BLaER1 (cell line): ENCODE results near the gene HLA-DOA.

Experiments used
- H3K27ac ChIP-seq: shearing (Covaris generic); formaldehyde crosslinking; 2 replicates; pipeline ENCODE4 v1.8.1; 2022
- H3K27me3 ChIP-seq: shearing (Covaris generic); formaldehyde crosslinking; 2 replicates; pipeline ENCODE4 v1.8.1; 2022
- H3K36me3 ChIP-seq: shearing (Covaris generic); formaldehyde crosslinking; 2 replicates; pipeline ENCODE4 v1.8.1; 2022
- H3K4me1 ChIP-seq: shearing (Covaris generic); formaldehyde crosslinking; 2 replicates; pipeline ENCODE4 v1.8.1; 2022
- H3K4me2 ChIP-seq: shearing (Covaris generic); formaldehyde crosslinking; 2 replicates; pipeline ENCODE4 v1.8.1; 2022
- H3K4me3 ChIP-seq: shearing (Covaris generic); formaldehyde crosslinking; 2 replicates; pipeline ENCODE4 v1.8.1; 2022
- H3K9ac ChIP-seq: shearing (Covaris generic); formaldehyde crosslinking; 2 replicates; pipeline ENCODE4 v1.8.1; 2022
- H3K9me3 ChIP-seq: shearing (Covaris generic); formaldehyde crosslinking; 2 replicates; pipeline ENCODE4 v1.8.1; 2022
- H4K20me1 ChIP-seq: shearing (Covaris generic); formaldehyde crosslinking; 2 replicates; pipeline ENCODE4 v1.8.1; 2022
- Cebpa-rat ChIP-seq: shearing (Covaris generic); IDR thresholded peaks from 2 replicates; pipeline ENCODE4 v1.8.1; 2022

Gene HLA-DOA

GRCh38 chr6:32972353-32973143, 36.8 kb downstream of the HLA-DOA start:
- Histone ChIP-seq H3K4me3 (peak overlapping the region; percentile 100), H3K36me3 (peaks cover 53% of the 10 kb centered on the region), H3K4me1 (peaks cover 33% of the 10 kb centered on the region), H3K4me2 (peak overlapping the region; percentile 99), H3K27me3 (no peaks in the 10 kb centered on the region), H3K9me3 (no peaks in the 10 kb centered on the region; the same call in 1 of the 2 replicates), H3K9ac (peak overlapping the region; percentile 99), H3K27ac (peak overlapping the region; percentile 94), H4K20me1 (peaks cover 54% of the 10 kb centered on the region)
- TF ChIP-seq Cebpa-rat: no peak

- H3K27ac ChIP-seq: peak overlapping the region; percentile 100
- H3K9ac ChIP-seq: peak overlapping the region; percentile 99
- peak overlapping the region; percentile 100 for H3K4me3 ChIP-seq
- no peaks in the 10 kb centered on the region for H3K27me3 ChIP-seq
- TF ChIP-seq Cebpa-rat: no peak
- peaks cover 46% of the 10 kb centered on the region for H3K36me3 ChIP-seq
- peak overlapping the region; percentile 99 for H3K4me2 ChIP-seq
- H3K9me3 ChIP-seq: no peaks in the 10 kb centered on the region; the same call in 1 of the 2 replicates
- peaks cover 32% of the 10 kb centered on the region for H3K4me1 ChIP-seq
- H4K20me1 ChIP-seq: peaks cover 46% of the 10 kb centered on the region
Measured at GRCh38 chr6:32971581-32972352, 37.6 kb downstream of the HLA-DOA start.

- peak overlapping the region; percentile 87 for H3K4me3 ChIP-seq
- H3K27me3 ChIP-seq: no peaks in the 10 kb centered on the region
- peaks cover 41% of the 10 kb centered on the region for H4K20me1 ChIP-seq
- peak overlapping the region; percentile 100 for H3K27ac ChIP-seq
- no peak for TF ChIP-seq Cebpa-rat
- H3K4me2 ChIP-seq: peak overlapping the region; percentile 74
- H3K9ac ChIP-seq: peak overlapping the region; percentile 99
- H3K36me3 ChIP-seq: peaks cover 40% of the 10 kb centered on the region
- H3K4me1 ChIP-seq: peaks cover 32% of the 10 kb centered on the region
- H3K9me3 ChIP-seq: no peaks in the 10 kb centered on the region; the same call in 1 of the 2 replicates
Measured at GRCh38 chr6:32971242-32971580, 38.2 kb downstream of the HLA-DOA start.

GRCh38 chr6:32970413-32971241, 38.8 kb downstream of the HLA-DOA start:
- no peak for TF ChIP-seq Cebpa-rat
- H3K4me1 ChIP-seq: peaks cover 32% of the 10 kb centered on the region

GRCh38 chr6:32969685-32970412, 39.5 kb downstream of the HLA-DOA start:
- peak overlapping the region; percentile 87 for H3K4me2 ChIP-seq
- peak overlapping the region; percentile 100 for H3K27ac ChIP-seq
- H3K36me3 ChIP-seq: peaks cover 26% of the 10 kb centered on the region
- peaks cover 27% of the 10 kb centered on the region for H3K4me1 ChIP-seq
- no peak for TF ChIP-seq Cebpa-rat
- peak overlapping the region; percentile 87 for H3K4me3 ChIP-seq
- H3K27me3 ChIP-seq: no peaks in the 10 kb centered on the region
- H3K9me3 ChIP-seq: no peaks in the 10 kb centered on the region; the same call in 1 of the 2 replicates
- H4K20me1 ChIP-seq: peaks cover 27% of the 10 kb centered on the region
- peak overlapping the region; percentile 99 for H3K9ac ChIP-seq

More at GRCh38 chr6:32970413-32971241, 38.8 kb downstream of the HLA-DOA start:
- H3K9me3 ChIP-seq: no peaks in the 10 kb centered on the region; the same call in 1 of the 2 replicates
- peak overlapping the region; percentile 100 for H3K27ac ChIP-seq
- H3K4me2 ChIP-seq: peak overlapping the region; percentile 87
- H3K4me3 ChIP-seq: peak overlapping the region; percentile 87
- no peaks in the 10 kb centered on the region for H3K27me3 ChIP-seq
- H3K9ac ChIP-seq: peak overlapping the region; percentile 99
- peaks cover 35% of the 10 kb centered on the region for H4K20me1 ChIP-seq
- H3K36me3 ChIP-seq: peaks cover 34% of the 10 kb centered on the region

GRCh38 chr6:32968867-32969684, 40.3 kb downstream of the HLA-DOA start:
- peak overlapping the region; percentile 100 for H3K27ac ChIP-seq
- peak overlapping the region; percentile 87 for H3K4me2 ChIP-seq
- peaks cover 20% of the 10 kb centered on the region for H4K20me1 ChIP-seq
- H3K36me3 ChIP-seq: peaks cover 19% of the 10 kb centered on the region
- H3K4me3 ChIP-seq: peak overlapping the region; percentile 87
- H3K27me3 ChIP-seq: no peaks in the 10 kb centered on the region
- H3K9ac ChIP-seq: peak overlapping the region; percentile 99
- H3K9me3 ChIP-seq: no peaks in the 10 kb centered on the region; the same call in 1 of the 2 replicates
- peaks cover 23% of the 10 kb centered on the region for H3K4me1 ChIP-seq
- TF ChIP-seq Cebpa-rat: no peak

GRCh38 chr6:32968093-32968866, 41.1 kb downstream of the HLA-DOA start, which contains the start of gene BRD2:
TSS of gene BRD2 (plus strand) at chr6:32968594. CDS start at chr6:32972899, 4,305 bp downstream.
- Histone ChIP-seq H3K9ac (peak within 1 kb of the TSS; percentile 99), H3K4me3 (peak within 1 kb of the TSS; percentile 87), H3K4me1 (peaks cover 28% of the 10 kb centered on the region), H3K27ac (peak within 1 kb of the TSS; percentile 100), H3K4me2 (peak within 1 kb of the TSS; percentile 87), H4K20me1 (peaks cover 12% of the 10 kb centered on the region), H3K36me3 (peaks cover 11% of the 10 kb centered on the region), H3K9me3 (no peaks in the 10 kb centered on the region; the same call in 1 of the 2 replicates), H3K27me3 (no peaks in the 10 kb centered on the region)
- no peak for TF ChIP-seq Cebpa-rat
